HL-60 (cell line): ENCODE results near the gene ABCG1.

Source experiments
- DNase-seq, 2 experiments: peaks; one replicate each; pipeline ENCODE4 v3.0.0-alpha.2; 2010 to 2020; ENCODE audit warnings: low read depth in 1 of 2, low spot score in 1 of 2
- H3K27ac ChIP-seq: fragments of 250-450 bp; sonication (Bioruptor Pico); replicated peaks from 2 replicates; pipeline ENCODE4 v1.5.1; 2020; ENCODE audit warnings: mild to moderate bottlenecking, moderate library complexity
- H3K27me3 ChIP-seq: fragments of 250-450 bp; sonication (Bioruptor Pico); 2 replicates; pipeline ENCODE4 v1.5.1; 2021; ENCODE audit warnings: mild to moderate bottlenecking, moderate library complexity; ENCODE audit not compliant: insufficient read depth, poor library complexity, severe bottlenecking
- H3K4me3 ChIP-seq: replicated peaks from 2 replicates; pipeline ENCODE4 v1.5.1; 2011; ENCODE audit warnings: mild to moderate bottlenecking, control low read depth, low read length; ENCODE audit not compliant: insufficient read depth
- GABPA ChIP-seq: IDR thresholded peaks from 2 replicates; pipeline ENCODE4 v1.6.1; 2012; ENCODE audit warnings: low read depth
- POLR2AphosphoS5 ChIP-seq: IDR thresholded peaks from 2 replicates; pipeline ENCODE4 v1.6.1; 2012; ENCODE audit warnings: low read depth
- SPI1 ChIP-seq: IDR thresholded peaks from 2 replicates; pipeline ENCODE4 v1.6.1; 2012; ENCODE audit warnings: low read depth, mild to moderate bottlenecking, borderline replicate concordance
- TF ChIP-seq, protein P1 (sequence below): IDR thresholded peaks from 2 replicates; pipeline ENCODE4 v1.6.1; 2012; ENCODE audit warnings: low read depth; ENCODE audit not compliant: insufficient replicate concordance
- TF ChIP-seq, protein P2 (sequence below): IDR thresholded peaks from one replicate; pipeline ENCODE4 v1.5.1; 2011; ENCODE audit warnings: low read length, control low read depth, inconsistent platforms; ENCODE audit not compliant: insufficient read depth

ABCG1 gene

DNA sequence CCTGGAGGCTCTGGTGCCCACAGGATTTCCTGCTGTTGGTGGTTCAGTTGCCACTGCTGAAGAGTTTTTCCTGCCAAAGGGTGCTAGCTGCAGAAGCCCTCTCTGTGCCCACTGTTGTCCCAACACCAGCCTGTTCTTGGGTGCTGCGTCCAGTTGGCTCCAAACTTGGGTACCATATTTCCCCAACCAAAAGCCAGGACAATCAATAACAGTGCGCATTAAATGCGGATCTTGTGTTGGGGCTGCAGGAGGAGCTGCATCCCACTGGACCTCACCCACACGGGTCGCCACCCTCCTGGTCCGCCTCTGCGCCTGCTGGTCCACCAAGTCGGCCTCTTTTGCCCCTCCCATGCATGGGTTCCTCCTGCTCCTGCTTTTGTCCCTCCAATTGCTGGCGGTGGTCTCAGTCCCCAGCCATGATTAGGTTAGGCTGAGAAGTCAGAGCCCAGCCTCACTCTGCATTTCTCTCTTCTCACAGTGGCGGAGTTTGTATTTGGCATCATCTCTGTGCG, 9.8 kb downstream of the ABCG1 start:
- Histone ChIP-seq H3K4me3 (no peak overlapping the region), H3K27me3 (no peaks in the 10 kb centered on the region), H3K27ac (no peak overlapping the region)
- no peak for TF ChIP-seq POLR2AphosphoS5
- TF ChIP-seq GABPA = no peak
- no peak for TF ChIP-seq SPI1
- TF ChIP-seq, protein P1, sequence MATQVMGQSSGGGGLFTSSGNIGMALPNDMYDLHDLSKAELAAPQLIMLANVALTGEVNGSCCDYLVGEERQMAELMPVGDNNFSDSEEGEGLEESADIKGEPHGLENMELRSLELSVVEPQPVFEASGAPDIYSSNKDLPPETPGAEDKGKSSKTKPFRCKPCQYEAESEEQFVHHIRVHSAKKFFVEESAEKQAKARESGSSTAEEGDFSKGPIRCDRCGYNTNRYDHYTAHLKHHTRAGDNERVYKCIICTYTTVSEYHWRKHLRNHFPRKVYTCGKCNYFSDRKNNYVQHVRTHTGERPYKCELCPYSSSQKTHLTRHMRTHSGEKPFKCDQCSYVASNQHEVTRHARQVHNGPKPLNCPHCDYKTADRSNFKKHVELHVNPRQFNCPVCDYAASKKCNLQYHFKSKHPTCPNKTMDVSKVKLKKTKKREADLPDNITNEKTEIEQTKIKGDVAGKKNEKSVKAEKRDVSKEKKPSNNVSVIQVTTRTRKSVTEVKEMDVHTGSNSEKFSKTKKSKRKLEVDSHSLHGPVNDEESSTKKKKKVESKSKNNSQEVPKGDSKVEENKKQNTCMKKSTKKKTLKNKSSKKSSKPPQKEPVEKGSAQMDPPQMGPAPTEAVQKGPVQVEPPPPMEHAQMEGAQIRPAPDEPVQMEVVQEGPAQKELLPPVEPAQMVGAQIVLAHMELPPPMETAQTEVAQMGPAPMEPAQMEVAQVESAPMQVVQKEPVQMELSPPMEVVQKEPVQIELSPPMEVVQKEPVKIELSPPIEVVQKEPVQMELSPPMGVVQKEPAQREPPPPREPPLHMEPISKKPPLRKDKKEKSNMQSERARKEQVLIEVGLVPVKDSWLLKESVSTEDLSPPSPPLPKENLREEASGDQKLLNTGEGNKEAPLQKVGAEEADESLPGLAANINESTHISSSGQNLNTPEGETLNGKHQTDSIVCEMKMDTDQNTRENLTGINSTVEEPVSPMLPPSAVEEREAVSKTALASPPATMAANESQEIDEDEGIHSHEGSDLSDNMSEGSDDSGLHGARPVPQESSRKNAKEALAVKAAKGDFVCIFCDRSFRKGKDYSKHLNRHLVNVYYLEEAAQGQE = no peak
- TF ChIP-seq, protein P2, sequence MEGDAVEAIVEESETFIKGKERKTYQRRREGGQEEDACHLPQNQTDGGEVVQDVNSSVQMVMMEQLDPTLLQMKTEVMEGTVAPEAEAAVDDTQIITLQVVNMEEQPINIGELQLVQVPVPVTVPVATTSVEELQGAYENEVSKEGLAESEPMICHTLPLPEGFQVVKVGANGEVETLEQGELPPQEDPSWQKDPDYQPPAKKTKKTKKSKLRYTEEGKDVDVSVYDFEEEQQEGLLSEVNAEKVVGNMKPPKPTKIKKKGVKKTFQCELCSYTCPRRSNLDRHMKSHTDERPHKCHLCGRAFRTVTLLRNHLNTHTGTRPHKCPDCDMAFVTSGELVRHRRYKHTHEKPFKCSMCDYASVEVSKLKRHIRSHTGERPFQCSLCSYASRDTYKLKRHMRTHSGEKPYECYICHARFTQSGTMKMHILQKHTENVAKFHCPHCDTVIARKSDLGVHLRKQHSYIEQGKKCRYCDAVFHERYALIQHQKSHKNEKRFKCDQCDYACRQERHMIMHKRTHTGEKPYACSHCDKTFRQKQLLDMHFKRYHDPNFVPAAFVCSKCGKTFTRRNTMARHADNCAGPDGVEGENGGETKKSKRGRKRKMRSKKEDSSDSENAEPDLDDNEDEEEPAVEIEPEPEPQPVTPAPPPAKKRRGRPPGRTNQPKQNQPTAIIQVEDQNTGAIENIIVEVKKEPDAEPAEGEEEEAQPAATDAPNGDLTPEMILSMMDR = no peak
- DNase-seq = no peak

DNA sequence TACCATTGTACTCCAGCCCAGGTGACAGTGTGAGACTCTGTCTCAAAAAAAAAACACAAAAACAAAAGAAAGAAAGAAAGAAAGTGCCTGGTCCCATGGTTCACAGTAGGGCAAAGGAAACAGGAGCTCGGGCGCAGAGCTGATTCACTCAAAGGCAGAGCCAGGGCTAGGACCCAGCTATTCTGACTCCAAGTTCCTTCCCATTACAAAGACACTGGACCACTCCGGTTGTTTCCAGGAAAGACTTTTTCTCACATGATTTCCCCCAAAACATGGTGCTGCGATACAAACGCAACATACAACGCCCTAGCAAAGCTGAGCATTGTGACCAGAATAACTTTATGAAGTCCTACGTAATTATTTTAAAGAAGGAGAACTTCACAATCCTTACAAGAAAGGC, 10.7 kb downstream of the ABCG1 start:
- Histone ChIP-seq H3K4me3 (no peak overlapping the region), H3K27ac (no peak overlapping the region), H3K27me3 (no peaks in the 10 kb centered on the region)
- no peak for DNase-seq
- TF ChIP-seq, protein P1 = no peak
- TF ChIP-seq POLR2AphosphoS5 (no peak), SPI1 (no peak), GABPA (no peak)
- TF ChIP-seq, protein P2 = no peak

DNA sequence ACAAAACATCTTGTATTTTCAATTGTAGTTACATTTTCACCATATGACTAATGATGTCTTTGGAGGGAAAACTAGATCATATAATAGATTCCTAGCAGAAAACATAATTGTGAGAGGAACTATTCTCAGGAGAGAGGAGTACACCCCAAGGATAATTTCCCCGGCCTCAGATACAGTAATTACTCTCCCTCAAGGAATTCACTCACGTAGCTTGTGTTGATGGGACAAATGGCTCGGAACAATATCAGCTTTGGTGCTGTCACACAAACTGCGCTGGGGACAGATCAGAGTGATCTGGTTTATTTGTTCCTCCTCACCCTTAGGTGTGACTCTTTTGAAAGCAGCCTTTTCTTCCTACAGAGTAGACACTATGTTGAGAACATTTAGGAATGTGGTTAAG, 11.2 kb downstream of the ABCG1 start:
- TF ChIP-seq GABPA = no peak
- TF ChIP-seq POLR2AphosphoS5 = no peak
- TF ChIP-seq, protein P2 = no peak
- TF ChIP-seq, protein P1 = no peak
- TF ChIP-seq SPI1 = no peak
- Histone ChIP-seq H3K27me3 (no peaks in the 10 kb centered on the region), H3K4me3 (no peak overlapping the region), H3K27ac (no peak overlapping the region)
- no peak for DNase-seq
